HG02852 (cell line): ENCODE measurements around the gene CEP164.

ENCODE experiments used
- ATAC-seq: cut with Tn5 transposase; IDR thresholded peaks from one replicate; pipeline ENCODE4 v1.9.1; 2021; ENCODE audit warnings: mild to moderate bottlenecking, moderate library complexity; ENCODE audit not compliant: unreplicated experiment

CEP164 gene

GRCh38 chr11:117417856-117418255 lies 90.2 kb downstream of the CEP164 start:
- ATAC-seq, result no peak

GRCh38 chr11:117418737-117419481 lies 91.3 kb downstream of the CEP164 start:
- no peak for ATAC-seq

- no peak for ATAC-seq
Measured at GRCh38 chr11:117419482-117420142, 92.0 kb downstream of the CEP164 start.

GRCh38 chr11:117420143-117420485 lies 92.5 kb downstream of the CEP164 start:
- no peak for ATAC-seq

GRCh38 chr11:117420598-117420997 lies 92.9 kb downstream of the CEP164 start:
- no peak for ATAC-seq

GRCh38 chr11:117421041-117421440 lies 93.4 kb downstream of the CEP164 start:
- ATAC-seq, result no peak

- ATAC-seq, result no peak
Measured at GRCh38 chr11:117421476-117421875, 93.8 kb downstream of the CEP164 start.

GRCh38 chr11:117423046-117423575 lies 95.5 kb downstream of the CEP164 start:
- ATAC-seq, result no peak

GRCh38 chr11:117424781-117425180 lies 97.1 kb downstream of the CEP164 start:
- no peak for ATAC-seq

- ATAC-seq, result no peak
Measured at GRCh38 chr11:117425679-117426296, 98.1 kb downstream of the CEP164 start.

GRCh38 chr11:117426297-117426685 lies 98.6 kb downstream of the CEP164 start:
- ATAC-seq, result no peak

GRCh38 chr11:117426941-117427340 lies 99.3 kb downstream of the CEP164 start:
- ATAC-seq, result no peak

GRCh38 chr11:117427356-117427874 lies 99.8 kb downstream of the CEP164 start:
- ATAC-seq, result no peak

GRCh38 chr11:117428186-117428855 lies 100.7 kb downstream of the CEP164 start:
- no peak for ATAC-seq

GRCh38 chr11:117428856-117429229 lies 101.2 kb downstream of the CEP164 start:
- no peak for ATAC-seq

GRCh38 chr11:117430293-117430955 lies 102.8 kb downstream of the CEP164 start:
- ATAC-seq, result no peak

GRCh38 chr11:117431436-117431835 lies 103.8 kb downstream of the CEP164 start:
- ATAC-seq, result no peak

- ATAC-seq, result no peak
Measured at GRCh38 chr11:117433717-117434116, 106.1 kb downstream of the CEP164 start.

- ATAC-seq, result no peak
Measured at GRCh38 chr11:117434481-117434880, 106.8 kb downstream of the CEP164 start.

- ATAC-seq, result no peak
Measured at GRCh38 chr11:117435326-117435725, 107.7 kb downstream of the CEP164 start.
